Type B pancreatic cell (in vitro differentiated cells): ENCODE results near the gene R3HCC1L. TPM values are rescaled to one million over a fixed set of nuclear protein-coding genes. Genes with fewer than 3 reads are reported as not detected.

Source experiments
- DNase-seq: peaks from one replicate; pipeline ENCODE4 v3.0.0; 2021; ENCODE audit warnings: mixed read lengths; ENCODE audit not compliant: unreplicated experiment; ENCODE audit errors: extremely low spot score
- H3K27ac Mint-ChIP-seq: 2 replicates; pipeline ENCODE4 v1.8.0; 2021; ENCODE audit warnings: mild to moderate bottlenecking, mixed read lengths
- H3K27me3 Mint-ChIP-seq: 2 replicates; pipeline ENCODE4 v1.8.0; 2021; ENCODE audit warnings: mixed read lengths
- H3K36me3 Mint-ChIP-seq: 2 replicates; pipeline ENCODE4 v1.8.0; 2021; ENCODE audit warnings: mixed read lengths
- H3K4me1 Mint-ChIP-seq: one replicate; pipeline ENCODE4 v1.8.0; 2021; ENCODE audit warnings: mixed read lengths; ENCODE audit not compliant: unreplicated experiment
- H3K4me3 Mint-ChIP-seq: 2 replicates; pipeline ENCODE4 v1.8.0; 2021; ENCODE audit warnings: mild to moderate bottlenecking, mixed read lengths
- H3K9me3 Mint-ChIP-seq: 2 replicates; pipeline ENCODE4 v1.8.0; 2021; ENCODE audit warnings: mixed read lengths
- CTCF ChIP-seq: fragments of 200-600 bp; sonication (generic); conservative IDR thresholded peaks from 2 replicates; pipeline ENCODE4 v1.5.0; 2021; ENCODE audit warnings: antibody characterized with exemption, mild to moderate bottlenecking
- total RNA-seq: library from RNA; stranded (reverse); gene quantifications from 2 replicates; pipeline ENCODE4 v1.2.1, GENCODE V29; 2021; ENCODE audit warnings: low replicate concordance

Gene R3HCC1L
- total RNA-seq, 1 donor from 2014 or later: 15.4 TPM

DNA sequence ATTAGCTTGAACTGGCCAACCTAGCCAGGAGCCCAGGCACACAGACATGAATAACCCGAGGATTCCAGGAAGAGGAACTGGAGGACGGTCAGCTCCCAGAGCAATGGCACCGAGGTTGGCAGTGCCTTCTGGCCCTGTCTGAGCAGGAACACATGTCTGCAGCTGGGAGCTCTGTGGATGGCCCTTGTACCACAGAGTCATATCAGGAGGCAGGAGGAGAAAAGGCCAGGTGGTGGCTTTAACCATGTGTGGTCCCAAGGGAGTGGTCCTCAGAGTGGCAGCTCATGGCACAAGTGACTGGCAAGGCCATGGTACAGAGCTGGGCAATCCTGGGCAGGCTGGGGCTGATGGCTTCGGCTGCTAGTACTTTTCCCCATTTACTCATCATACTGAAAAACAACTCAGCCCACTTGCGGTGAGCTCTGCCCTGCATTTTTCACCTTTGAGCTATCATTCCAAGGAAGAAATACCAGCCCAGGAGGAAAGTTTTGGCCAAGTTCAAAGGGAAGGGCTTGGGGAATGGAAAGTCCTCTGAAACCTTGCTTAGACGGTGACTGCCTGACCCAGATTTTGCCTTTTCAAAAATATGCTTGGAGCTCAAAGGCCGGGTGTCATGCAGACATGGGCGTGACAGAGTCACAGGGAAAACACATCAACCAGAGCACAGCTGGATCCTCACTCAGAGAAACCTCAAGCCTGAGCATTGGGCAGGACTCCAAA lies 159.3 kb downstream of the R3HCC1L start:
- Mint-ChIP-seq H3K9me3 (peaks cover 5% of the 10 kb centered on the region), H3K4me1 (peaks cover 25% of the 10 kb centered on the region), H3K27ac (no peak overlapping the region), H3K27me3 (peaks cover 9% of the 10 kb centered on the region), H3K36me3 (no peaks in the 10 kb centered on the region), H3K4me3 (no peak overlapping the region)
- no peak for TF ChIP-seq CTCF
- no peak for DNase-seq

DNA sequence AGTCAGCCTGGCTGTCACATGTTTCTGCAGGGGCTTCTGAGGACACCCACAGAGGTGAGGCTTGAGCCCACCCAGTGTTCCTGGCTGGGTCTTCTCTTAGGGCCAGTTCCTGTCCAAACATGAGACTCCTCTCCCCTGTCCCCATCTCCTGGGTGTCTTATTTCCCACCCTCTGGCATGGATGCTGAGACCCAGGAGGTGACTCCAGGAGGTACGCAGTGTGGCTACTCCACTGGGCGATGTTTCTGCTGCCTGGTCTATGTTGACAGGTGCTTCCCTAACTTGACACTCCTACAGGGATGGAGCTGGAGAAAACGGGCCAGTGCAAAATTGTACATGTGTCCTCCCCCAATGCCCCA lies 159.8 kb downstream of the R3HCC1L start:
- TF ChIP-seq CTCF: no peak
- peaks cover 5% of the 10 kb centered on the region for H3K9me3 Mint-ChIP-seq
- DNase-seq: no peak
- H3K4me3 Mint-ChIP-seq: no peak overlapping the region
- H3K27me3 Mint-ChIP-seq: peaks cover 9% of the 10 kb centered on the region
- peaks cover 25% of the 10 kb centered on the region for H3K4me1 Mint-ChIP-seq
- H3K27ac Mint-ChIP-seq: no peak overlapping the region
- H3K36me3 Mint-ChIP-seq: no peaks in the 10 kb centered on the region

Other genes with a start within 250 kb of the R3HCC1L start
- gene CRTAC1, start 104.0 kb upstream of the R3HCC1L start, total RNA-seq: 3.6 and 5.3 TPM in 2 replicates
- 40.5 and 59.4 TPM in 2 replicates for gene LOXL4, start 133.5 kb downstream of the R3HCC1L start, total RNA-seq